Hepatocyte (in vitro differentiated cells): ENCODE measurements around the gene SIRT2.

Experiments used
- CTCF ChIP-seq: fragments of 200-600 bp; sonication (generic); IDR thresholded peaks from 2 replicates; pipeline ENCODE4 v1.5.1; 2016; ENCODE audit warnings: antibody characterized with exemption, mild to moderate bottlenecking; ENCODE audit not compliant: poor library complexity
- EZH2phosphoT487 ChIP-seq: fragments of 200-600 bp; sonication (generic); IDR thresholded peaks from one replicate; pipeline ENCODE4 v1.6.1; 2018; ENCODE audit warnings: antibody characterized with exemption, mild to moderate bottlenecking, low read depth, moderate library complexity; ENCODE audit not compliant: unreplicated experiment, severe bottlenecking

DNA sequence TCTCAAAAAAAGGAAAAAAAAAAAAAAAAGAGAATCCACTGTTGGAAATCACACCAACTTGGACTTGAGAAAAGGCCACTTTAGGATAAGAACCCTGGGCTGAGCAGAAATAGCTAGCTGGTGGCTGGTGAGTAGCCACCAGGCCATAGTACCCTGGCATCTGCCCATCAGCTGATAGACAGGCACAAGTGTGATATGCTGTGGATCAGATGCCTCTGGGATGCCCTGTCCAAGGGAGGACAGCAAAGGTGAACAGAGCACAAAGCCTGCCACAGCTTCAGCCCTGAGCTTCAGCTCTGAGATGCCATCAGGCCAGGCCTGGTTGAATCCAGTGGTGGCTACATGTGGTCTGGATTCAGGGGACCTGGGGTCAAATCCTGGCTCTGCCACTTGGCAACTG is 8.7 kb downstream of the SIRT2 start:
- no peak for TF ChIP-seq CTCF
- no peak for TF ChIP-seq EZH2phosphoT487
